ENCODE results near the gene MAST4. TPM values are rescaled to one million over a fixed set of nuclear protein-coding genes. Genes with fewer than 3 reads are reported as not detected.

The MAST4 gene
- total RNA-seq, 1 donor: 12.7 TPM

- H2AFZ ChIP-seq (ENCODE audit: low read length): no peak overlapping the region
- H3K4me3 ChIP-seq (ENCODE audit: insufficient read depth, low read length): no peak overlapping the region
- H3K4me2 ChIP-seq (ENCODE audit: insufficient read depth, low read length): no peak overlapping the region
- H4K20me1 ChIP-seq (ENCODE audit: insufficient read depth, low read length): no peaks in the 10 kb centered on the region
- peaks cover 14% of the 10 kb centered on the region for H3K4me1 ChIP-seq (ENCODE audit: insufficient read depth, low read length)
- no peaks in the 10 kb centered on the region for H3K27me3 ChIP-seq (ENCODE audit: insufficient read depth, low read length)
- no peaks in the 10 kb centered on the region for H3K36me3 ChIP-seq (ENCODE audit: insufficient read depth, low read length)
- no peaks in the 10 kb centered on the region for H3K79me2 ChIP-seq (ENCODE audit: insufficient read depth, low read length)
- H3K27ac ChIP-seq (ENCODE audit: low read depth, low read length): no peak overlapping the region
- DNase-seq (ENCODE audit: insufficient read length, low spot score, missing footprints): no peak
- H3K9me3 ChIP-seq (ENCODE audit: low read depth, low read length): no peaks in the 10 kb centered on the region
- no peak for TF ChIP-seq CTCF (IDR thresholded peaks at IDR 0.05; ENCODE audit: extremely low read depth, low read depth, low read length)
Observed at GRCh38 chr5:66985417-66985816, 389.2 kb downstream of the MAST4 start.

GRCh38 chr5:66986009-66986408 lies 389.8 kb downstream of the MAST4 start:
- no peaks in the 10 kb centered on the region for H3K27me3 ChIP-seq (ENCODE audit: insufficient read depth, low read length)
- H3K27ac ChIP-seq (ENCODE audit: low read depth, low read length): no peak overlapping the region
- H2AFZ ChIP-seq (ENCODE audit: low read length): no peak overlapping the region
- no peaks in the 10 kb centered on the region for H3K9me3 ChIP-seq (ENCODE audit: low read depth, low read length)
- no peak overlapping the region for H3K4me2 ChIP-seq (ENCODE audit: insufficient read depth, low read length)
- no peak for DNase-seq (ENCODE audit: insufficient read length, low spot score, missing footprints)
- no peaks in the 10 kb centered on the region for H3K79me2 ChIP-seq (ENCODE audit: insufficient read depth, low read length)
- H3K4me1 ChIP-seq (ENCODE audit: insufficient read depth, low read length): peaks cover 14% of the 10 kb centered on the region
- no peaks in the 10 kb centered on the region for H3K36me3 ChIP-seq (ENCODE audit: insufficient read depth, low read length)
- no peaks in the 10 kb centered on the region for H4K20me1 ChIP-seq (ENCODE audit: insufficient read depth, low read length)
- no peak overlapping the region for H3K4me3 ChIP-seq (ENCODE audit: insufficient read depth, low read length)
- TF ChIP-seq CTCF (IDR thresholded peaks at IDR 0.05; ENCODE audit: extremely low read depth, low read depth, low read length): no peak

GRCh38 chr5:66986534-66986933 lies 390.3 kb downstream of the MAST4 start:
- H3K4me2 ChIP-seq (ENCODE audit: insufficient read depth, low read length): no peak overlapping the region
- no peak for DNase-seq (ENCODE audit: insufficient read length, low spot score, missing footprints)
- no peaks in the 10 kb centered on the region for H3K79me2 ChIP-seq (ENCODE audit: insufficient read depth, low read length)
- no peaks in the 10 kb centered on the region for H4K20me1 ChIP-seq (ENCODE audit: insufficient read depth, low read length)
- H3K4me1 ChIP-seq (ENCODE audit: insufficient read depth, low read length): peaks cover 14% of the 10 kb centered on the region
- H2AFZ ChIP-seq (ENCODE audit: low read length): no peak overlapping the region
- H3K27ac ChIP-seq (ENCODE audit: low read depth, low read length): no peak overlapping the region
- no peaks in the 10 kb centered on the region for H3K36me3 ChIP-seq (ENCODE audit: insufficient read depth, low read length)
- no peak for TF ChIP-seq CTCF (IDR thresholded peaks at IDR 0.05; ENCODE audit: extremely low read depth, low read depth, low read length)
- H3K9me3 ChIP-seq (ENCODE audit: low read depth, low read length): no peaks in the 10 kb centered on the region
- no peaks in the 10 kb centered on the region for H3K27me3 ChIP-seq (ENCODE audit: insufficient read depth, low read length)
- H3K4me3 ChIP-seq (ENCODE audit: insufficient read depth, low read length): no peak overlapping the region

- no peak overlapping the region for H3K4me2 ChIP-seq (ENCODE audit: insufficient read depth, low read length)
- no peaks in the 10 kb centered on the region for H3K9me3 ChIP-seq (ENCODE audit: low read depth, low read length)
- no peak for DNase-seq (ENCODE audit: insufficient read length, low spot score, missing footprints)
- H3K36me3 ChIP-seq (ENCODE audit: insufficient read depth, low read length): no peaks in the 10 kb centered on the region
- no peaks in the 10 kb centered on the region for H4K20me1 ChIP-seq (ENCODE audit: insufficient read depth, low read length)
- H3K27ac ChIP-seq (ENCODE audit: low read depth, low read length): no peak overlapping the region
- H2AFZ ChIP-seq (ENCODE audit: low read length): no peak overlapping the region
- H3K27me3 ChIP-seq (ENCODE audit: insufficient read depth, low read length): no peaks in the 10 kb centered on the region
- no peak for TF ChIP-seq CTCF (IDR thresholded peaks at IDR 0.05; ENCODE audit: extremely low read depth, low read depth, low read length)
- no peak overlapping the region for H3K4me3 ChIP-seq (ENCODE audit: insufficient read depth, low read length)
- H3K79me2 ChIP-seq (ENCODE audit: insufficient read depth, low read length): no peaks in the 10 kb centered on the region
- peaks cover 10% of the 10 kb centered on the region for H3K4me1 ChIP-seq (ENCODE audit: insufficient read depth, low read length)
Observed at GRCh38 chr5:66987126-66987525, 390.9 kb downstream of the MAST4 start.
